HG02885 (cell line): ENCODE measurements around the gene NRP1.

Experiments used
- ATAC-seq: cut with Tn5 transposase; IDR thresholded peaks from one replicate; pipeline ENCODE4 v1.9.1; 2021; ENCODE audit warnings: mild to moderate bottlenecking; ENCODE audit not compliant: unreplicated experiment, poor library complexity

NRP1 gene

GRCh38 chr10:33271969-33272583 lies 62.4 kb downstream of the NRP1 start:
- ATAC-seq, result no peak

DNA sequence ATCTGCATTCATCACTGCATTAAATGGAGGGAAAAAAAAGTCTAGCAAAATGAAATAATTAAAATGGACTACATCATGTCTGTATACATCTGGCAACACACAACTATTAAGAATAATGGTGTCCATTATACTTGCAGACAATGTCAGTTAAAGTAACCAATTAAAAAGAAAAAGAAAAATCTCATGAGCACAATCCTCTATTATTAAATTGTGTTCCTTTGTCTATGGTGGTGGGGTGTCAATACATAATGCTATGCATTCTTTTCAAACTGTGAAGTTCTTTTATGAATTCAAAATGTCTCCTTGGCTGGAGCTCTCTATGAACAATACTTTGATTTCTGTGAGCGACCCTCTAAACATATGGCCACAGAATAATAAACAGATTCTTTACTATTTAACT lies 63.5 kb downstream of the NRP1 start:
- no peak for ATAC-seq

- ATAC-seq, result no peak
These were observed 66.8 kb downstream of the NRP1 start for GRCh38 chr10:33267708-33268107.

GRCh38 chr10:33265621-33266020 lies 68.8 kb downstream of the NRP1 start:
- peak; percentile 43 for ATAC-seq

GRCh38 chr10:33263453-33263852 lies 71.0 kb downstream of the NRP1 start:
- ATAC-seq, result no peak

GRCh38 chr10:33262871-33263270 lies 71.6 kb downstream of the NRP1 start:
- ATAC-seq, result no peak

DNA sequence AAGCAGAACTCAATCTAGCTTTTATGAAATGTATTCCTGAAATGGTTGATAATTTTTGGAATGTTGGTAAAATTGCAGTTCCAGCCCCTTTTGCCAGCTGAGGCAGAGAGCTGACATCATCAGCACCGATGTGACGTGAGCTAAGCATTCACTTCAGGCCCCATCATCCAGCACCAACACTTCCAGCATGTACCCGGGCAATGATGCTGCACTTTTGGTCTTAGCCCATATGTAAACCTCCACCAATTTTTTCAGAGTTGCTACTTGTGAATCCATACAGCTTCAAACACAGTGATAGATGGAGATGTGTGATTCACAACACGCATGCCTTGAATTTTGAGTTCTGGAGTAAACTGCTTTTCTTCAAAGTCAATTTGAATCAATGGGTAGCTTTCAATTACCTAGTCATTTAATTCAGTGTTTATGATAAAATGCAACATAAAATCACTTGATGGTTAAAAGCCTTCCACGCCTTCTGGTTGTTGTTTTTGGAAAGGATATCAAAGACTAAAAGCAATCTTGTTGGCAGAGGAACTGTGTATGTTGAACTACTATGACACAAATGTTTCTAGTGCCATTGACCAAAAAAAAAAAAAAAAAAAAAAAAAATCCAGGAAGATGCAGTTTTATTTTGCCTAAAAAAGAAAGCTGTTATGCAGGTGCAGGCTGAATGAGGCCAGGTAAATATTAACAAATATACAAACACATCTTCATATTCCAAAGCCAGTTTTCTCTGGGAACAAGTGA lies 73.9 kb downstream of the NRP1 start:
- ATAC-seq, result no peak

DNA sequence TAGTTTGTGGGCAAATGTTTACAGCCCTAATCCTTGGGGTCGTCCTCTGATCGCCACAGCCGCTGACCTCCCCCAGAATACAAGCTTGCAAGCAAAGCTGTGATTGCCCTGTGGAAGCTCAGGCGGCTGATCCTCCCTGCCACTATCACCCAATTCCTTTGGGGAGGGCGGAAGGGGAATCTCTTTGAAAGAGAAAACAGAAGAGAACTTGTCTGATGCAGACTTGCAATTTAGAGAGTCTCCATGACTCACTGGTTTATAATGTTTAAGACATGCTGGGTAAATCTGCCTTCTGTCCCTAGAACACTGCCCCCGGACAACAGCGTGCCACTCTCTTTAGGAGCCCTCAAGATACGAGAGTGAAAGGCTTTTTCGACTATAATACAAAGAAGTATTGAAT lies 75.5 kb downstream of the NRP1 start:
- no peak for ATAC-seq

DNA sequence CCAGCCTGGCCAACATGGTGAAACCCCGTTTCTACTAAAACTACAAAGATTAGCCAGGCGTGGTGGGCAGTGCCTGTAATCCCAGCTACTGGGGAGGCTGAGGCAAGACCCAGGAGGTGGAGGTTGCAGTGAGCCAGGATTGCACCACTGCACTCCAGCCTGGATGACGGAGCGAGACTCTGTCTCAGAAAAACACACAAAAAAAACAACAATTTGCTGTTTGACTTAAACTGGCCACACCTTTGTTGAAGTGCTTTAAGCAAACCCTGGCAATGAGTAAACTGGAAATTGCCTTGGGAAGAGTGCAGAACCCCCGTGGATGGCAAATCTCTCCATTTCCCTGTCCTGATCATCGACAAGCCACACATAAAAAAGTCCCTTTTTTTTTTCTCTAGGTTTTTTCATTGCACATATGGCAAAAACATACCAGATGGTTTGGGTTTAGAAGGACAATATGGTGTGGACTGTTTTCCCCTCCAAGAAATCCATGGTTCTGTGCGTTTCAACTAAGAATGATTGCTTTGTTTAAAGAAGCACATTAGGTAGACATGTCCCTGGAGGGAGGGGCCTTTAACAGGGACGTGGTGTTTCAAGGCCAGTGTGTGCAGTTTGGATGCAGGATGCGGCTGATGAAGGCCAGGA lies 76.9 kb downstream of the NRP1 start:
- no peak for ATAC-seq

- no peak for ATAC-seq
These were observed 78.0 kb downstream of the NRP1 start for GRCh38 chr10:33256458-33256857.

DNA sequence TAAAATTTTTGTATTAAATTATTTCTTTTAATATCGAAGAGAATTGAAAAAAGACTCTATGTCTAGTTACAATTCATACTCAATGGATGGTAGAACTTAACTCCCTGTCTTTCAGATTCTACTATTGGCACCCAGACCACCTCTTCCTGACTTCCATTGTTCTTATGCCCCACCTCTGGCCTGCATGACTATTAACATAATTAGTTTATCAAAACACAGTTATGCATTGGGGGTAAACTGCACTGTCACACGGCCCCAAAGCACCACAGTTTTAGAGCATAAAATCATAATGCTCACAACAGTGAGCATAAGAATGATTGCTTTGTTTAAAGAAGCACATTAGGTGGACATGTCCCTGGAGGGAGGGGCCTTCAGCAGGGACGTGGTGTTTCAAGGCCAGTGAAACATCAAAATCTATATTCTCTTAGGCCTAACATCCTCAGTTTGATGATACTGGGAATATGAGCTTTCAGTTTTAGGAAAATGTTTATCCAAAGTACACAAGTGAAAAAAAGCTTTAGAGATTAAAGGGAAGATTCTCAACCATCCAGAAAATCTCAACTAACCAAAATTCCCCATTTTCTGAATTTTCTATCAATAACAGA lies 79.8 kb downstream of the NRP1 start:
- ATAC-seq, result no peak

- ATAC-seq, result no peak
These were observed 81.1 kb downstream of the NRP1 start for GRCh38 chr10:33253411-33253810.

DNA sequence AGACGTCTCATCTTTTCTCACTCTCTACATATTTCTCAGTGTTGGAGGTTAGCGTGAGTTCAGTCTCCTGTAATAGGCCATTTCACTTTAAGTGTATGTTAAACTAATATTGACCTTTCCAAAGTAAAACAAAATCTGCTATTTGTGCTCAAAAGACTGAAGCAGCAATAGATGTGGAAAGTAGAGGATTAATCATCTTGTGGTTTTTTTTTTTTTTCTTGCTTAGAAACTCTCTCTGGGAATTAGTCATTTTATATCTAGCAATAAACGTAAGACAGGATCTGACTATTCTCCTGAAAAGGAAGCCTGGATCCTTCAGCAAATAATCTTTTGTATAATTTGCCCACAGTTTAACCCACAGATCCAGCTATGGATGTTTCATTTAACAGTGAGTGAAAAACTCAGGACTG lies 81.7 kb downstream of the NRP1 start:
- no peak for ATAC-seq

DNA sequence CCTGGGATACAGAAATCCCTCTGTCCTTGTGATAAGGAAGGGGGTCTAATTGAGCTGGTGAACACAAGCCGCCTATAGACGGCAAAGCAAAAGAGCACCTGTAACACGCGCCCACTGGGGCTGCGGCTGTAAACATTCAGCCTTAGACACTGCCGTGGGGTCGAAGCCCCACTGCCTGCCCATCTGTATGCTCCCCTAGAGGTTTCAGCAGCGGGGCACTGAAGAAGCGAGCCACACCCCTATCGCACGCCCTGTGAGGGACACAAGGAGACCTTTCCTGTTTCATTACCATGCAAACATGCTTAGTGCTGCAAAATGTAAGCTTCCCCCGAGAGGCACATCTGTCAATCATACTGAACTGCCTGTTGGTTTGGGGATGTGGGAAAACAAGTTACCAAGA lies 82.1 kb downstream of the NRP1 start:
- ATAC-seq, result no peak

GRCh38 chr10:33249659-33250345 lies 84.7 kb downstream of the NRP1 start:
- ATAC-seq, result no peak

DNA sequence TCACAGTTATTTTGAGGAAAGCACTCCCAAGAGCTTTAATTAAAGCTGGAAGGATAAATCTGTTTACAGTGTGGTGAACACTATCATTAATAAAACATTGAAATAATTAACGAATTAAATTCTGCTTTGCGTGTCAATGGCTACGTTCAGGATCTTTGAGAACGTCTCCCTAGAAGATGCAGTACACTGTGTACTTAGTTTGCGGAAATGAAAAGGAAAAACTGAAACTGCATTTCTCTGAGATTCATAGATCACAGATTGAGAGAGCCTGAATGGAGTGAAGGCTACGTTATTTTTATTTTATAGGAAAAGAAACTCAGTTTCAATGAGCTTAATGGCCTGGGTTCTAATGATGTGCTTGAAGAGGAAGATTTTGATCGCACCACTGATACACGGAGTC lies 85.3 kb downstream of the NRP1 start:
- ATAC-seq, result no peak

DNA sequence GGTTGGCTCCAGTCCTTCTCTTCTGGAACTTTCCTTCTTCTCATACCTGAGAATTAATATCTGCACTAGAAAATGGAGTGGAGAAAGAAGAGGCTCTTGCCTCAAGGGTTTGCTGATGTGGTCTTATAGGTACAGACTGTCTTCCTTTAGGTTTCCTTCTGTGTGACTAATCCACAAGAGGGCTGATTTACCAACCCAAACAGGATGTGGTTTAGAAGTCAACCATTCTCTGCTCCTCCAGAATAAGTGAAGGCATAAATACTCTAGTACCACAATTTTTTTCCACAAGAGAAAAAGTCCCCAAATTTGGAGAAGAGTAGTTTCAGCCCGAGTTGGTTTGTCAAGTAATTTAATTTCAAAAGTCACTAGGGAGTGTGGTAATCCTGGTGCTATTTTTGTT lies 85.8 kb downstream of the NRP1 start:
- peak; percentile 50 for ATAC-seq

GRCh38 chr10:33247221-33247922 lies 87.1 kb downstream of the NRP1 start:
- no peak for ATAC-seq

- no peak for ATAC-seq
These were observed 89.1 kb downstream of the NRP1 start for GRCh38 chr10:33245343-33245742.

- ATAC-seq, result no peak
These were observed 90.0 kb downstream of the NRP1 start for GRCh38 chr10:33244354-33244967.
